Activated naive CD8-positive, alpha-beta T cell (primary cell): Measurements from ENCODE around the gene PDIA5.

ENCODE experiments used
- H3K27ac Mint-ChIP-seq: one replicate; pipeline ENCODE4 v1.8.0; 2021; ENCODE audit warnings: mixed read lengths
- H3K27me3 Mint-ChIP-seq: one replicate; pipeline ENCODE4 v1.8.0; 2021; ENCODE audit warnings: mixed read lengths
- H3K36me3 Mint-ChIP-seq: one replicate; pipeline ENCODE4 v1.8.0; 2021; ENCODE audit warnings: mixed read lengths
- H3K4me1 Mint-ChIP-seq: one replicate; pipeline ENCODE4 v1.8.0; 2021; ENCODE audit warnings: low read depth, mixed read lengths
- H3K4me3 Mint-ChIP-seq: one replicate; pipeline ENCODE4 v1.8.0; 2021; ENCODE audit warnings: mild to moderate bottlenecking, mixed read lengths
- H3K9me3 Mint-ChIP-seq: one replicate; pipeline ENCODE4 v1.8.0; 2021; ENCODE audit warnings: low read depth, mixed read lengths

PDIA5 gene

DNA sequence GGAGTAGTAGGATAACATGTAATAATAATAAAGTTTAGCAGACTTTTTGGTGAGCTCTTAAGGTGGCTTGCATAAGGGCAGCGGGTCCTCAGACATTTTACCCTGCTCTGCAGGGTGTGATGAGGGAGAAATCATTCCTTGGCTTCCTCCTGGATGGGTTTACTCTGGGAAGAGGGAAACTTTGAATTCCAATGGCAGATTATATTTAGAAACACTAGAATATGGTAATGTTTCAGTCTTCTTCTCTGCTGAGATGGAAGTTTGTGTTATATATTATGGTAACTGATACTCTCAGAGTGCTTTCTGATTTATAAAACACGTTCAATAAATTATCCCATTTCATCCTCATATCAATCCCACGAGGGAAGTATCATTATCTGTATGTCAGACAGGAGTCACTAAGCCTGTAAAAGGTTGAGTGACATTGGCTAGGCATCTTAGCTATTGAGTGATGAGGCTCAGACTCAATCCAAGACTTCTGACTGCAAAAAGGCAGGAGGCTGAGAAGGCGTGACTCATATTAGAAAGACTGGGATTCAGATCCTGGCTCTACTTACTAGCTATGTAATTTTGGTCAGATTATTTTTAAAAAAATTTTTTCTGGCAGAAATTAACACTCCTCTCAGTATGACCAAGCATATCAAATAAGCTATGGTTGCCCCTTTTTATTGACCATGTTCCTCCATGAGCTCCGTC, 19.3 kb downstream of the PDIA5 start:
- Mint-ChIP-seq H3K27ac (no peak overlapping the region), H3K36me3 (peaks cover 2% of the 10 kb centered on the region), H3K9me3 (no peaks in the 10 kb centered on the region), H3K4me3 (no peak overlapping the region), H3K27me3 (no peaks in the 10 kb centered on the region), H3K4me1 (peaks cover 56% of the 10 kb centered on the region)

DNA sequence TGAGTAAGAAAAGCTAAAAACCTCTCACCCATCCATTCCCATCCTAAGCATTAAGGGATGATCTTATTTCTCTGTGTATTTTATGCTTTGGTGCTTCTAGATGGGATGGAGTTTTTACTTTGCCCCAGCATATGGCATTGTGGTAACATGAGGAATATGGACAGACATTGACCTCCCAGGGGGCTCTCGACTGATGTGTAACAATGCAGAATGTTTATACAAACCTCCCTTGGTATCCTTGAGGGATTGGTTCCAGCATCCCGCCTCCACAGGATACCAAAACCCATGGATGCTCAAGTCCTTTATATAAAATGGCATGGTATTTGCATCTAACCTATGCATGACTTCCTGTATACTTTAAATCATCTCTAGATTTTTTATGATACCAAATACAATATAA, 21.6 kb downstream of the PDIA5 start:
- H3K9me3 Mint-ChIP-seq, result no peaks in the 10 kb centered on the region
- H3K36me3 Mint-ChIP-seq, result peaks cover 16% of the 10 kb centered on the region
- no peak overlapping the region for H3K27ac Mint-ChIP-seq
- H3K4me1 Mint-ChIP-seq, result peaks cover 47% of the 10 kb centered on the region
- no peak overlapping the region for H3K4me3 Mint-ChIP-seq
- no peaks in the 10 kb centered on the region for H3K27me3 Mint-ChIP-seq

DNA sequence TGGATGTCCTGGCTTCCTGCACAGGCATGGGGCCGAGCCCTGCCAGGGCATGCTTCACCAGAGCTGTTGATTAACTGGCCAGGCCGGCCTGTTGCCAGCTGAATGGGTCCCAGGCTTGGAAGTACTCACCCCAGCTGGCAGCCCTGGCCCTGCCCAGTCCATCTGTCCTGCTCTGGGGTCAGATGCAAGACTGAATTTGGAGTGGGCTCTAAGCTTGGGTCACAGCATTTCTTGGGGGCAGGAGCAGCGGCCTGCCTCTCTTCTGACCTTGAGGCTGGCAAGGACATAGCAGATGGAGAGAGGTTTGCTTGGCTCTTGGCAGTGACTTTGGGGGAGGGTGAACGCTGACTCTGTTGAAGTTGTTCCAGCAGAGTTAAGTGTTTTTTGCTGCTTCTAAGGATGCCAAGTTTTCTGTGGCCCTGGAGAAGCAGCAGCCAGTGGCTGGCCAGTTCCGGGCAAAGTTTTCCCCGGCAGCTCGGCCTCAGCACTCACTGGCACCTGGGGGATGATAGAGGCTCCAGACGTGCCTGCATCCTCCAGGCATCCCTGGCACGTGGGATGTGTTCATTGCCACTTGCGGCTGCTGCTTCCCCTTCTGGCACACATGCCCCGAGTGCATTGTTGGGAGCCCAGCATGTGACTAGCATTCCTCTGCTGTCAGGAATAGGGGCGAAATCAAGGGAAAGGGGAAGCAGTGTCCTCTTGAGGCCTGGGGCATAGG, 22.9 kb downstream of the PDIA5 start:
- Mint-ChIP-seq H3K4me1 (peaks cover 33% of the 10 kb centered on the region), H3K27ac (no peak overlapping the region), H3K27me3 (no peaks in the 10 kb centered on the region), H3K36me3 (peaks cover 20% of the 10 kb centered on the region), H3K9me3 (no peaks in the 10 kb centered on the region), H3K4me3 (no peak overlapping the region)

DNA sequence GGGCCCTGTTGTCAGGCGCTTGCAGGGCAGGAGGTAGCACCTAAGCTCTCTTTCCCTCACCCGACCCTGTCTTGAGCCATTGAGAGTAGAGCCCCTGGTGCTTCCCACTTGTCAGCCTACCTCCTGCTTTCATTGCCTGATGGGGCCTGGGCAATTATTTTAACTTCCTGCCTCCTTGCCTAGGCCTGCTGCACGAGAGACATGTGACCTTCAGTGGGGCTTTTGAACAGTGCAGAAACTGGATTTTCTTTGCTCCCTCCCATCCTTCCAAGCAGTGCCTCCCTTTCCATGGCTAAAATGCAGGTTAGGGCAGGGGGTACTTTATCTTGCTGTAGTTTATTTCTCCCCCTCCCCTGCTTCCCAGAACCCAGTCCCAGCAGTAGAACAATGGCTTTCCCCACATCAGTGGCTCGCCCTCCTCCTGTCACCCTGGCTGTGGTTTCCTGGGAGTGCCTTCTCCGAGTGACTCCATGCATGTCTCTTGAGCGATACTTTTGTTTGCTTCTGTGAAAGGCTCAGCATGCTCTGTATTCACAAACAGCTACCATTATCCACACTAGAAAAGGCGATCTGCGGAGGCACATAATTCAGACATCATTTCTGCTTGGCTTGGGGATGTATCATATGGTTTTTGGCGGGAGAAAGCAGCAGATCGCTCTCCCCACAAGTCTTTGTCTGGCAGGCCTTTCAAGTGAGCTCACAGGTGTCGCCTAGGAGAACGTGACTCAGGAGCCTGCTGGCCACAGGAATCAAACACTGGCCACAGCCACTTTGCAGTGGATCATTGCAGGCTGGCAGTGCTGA, 24.1 kb downstream of the PDIA5 start:
- peaks cover 22% of the 10 kb centered on the region for H3K36me3 Mint-ChIP-seq
- H3K27ac Mint-ChIP-seq, result no peak overlapping the region
- H3K4me3 Mint-ChIP-seq, result no peak overlapping the region
- no peaks in the 10 kb centered on the region for H3K27me3 Mint-ChIP-seq
- H3K4me1 Mint-ChIP-seq, result peaks cover 24% of the 10 kb centered on the region
- H3K9me3 Mint-ChIP-seq, result no peaks in the 10 kb centered on the region

- no peaks in the 10 kb centered on the region for H3K9me3 Mint-ChIP-seq
- H3K27ac Mint-ChIP-seq, result no peak overlapping the region
- peaks cover 23% of the 10 kb centered on the region for H3K36me3 Mint-ChIP-seq
- peaks cover 16% of the 10 kb centered on the region for H3K4me1 Mint-ChIP-seq
- no peak overlapping the region for H3K4me3 Mint-ChIP-seq
- H3K27me3 Mint-ChIP-seq, result no peaks in the 10 kb centered on the region
Measured at GRCh38 chr3:123092243-123092642, 25.4 kb downstream of the PDIA5 start.

DNA sequence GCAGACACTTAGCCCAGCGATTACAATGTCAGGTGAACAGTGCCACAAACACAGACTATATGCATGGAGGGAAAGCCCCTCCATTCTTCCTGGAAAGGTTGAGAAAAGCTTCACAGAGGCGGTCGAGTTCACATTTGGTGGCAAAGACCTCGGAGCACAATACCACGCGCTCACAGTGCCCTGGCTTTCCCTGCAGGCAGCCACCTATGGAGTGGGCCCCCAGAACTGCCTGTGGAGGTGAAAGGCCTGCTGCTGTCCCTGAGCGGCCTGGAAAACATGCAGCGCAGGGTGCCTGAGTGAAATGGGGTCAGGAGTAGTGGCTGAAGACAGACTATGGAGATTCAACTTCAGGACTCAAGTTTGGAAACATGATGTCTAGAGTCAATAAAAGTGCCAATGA, 26.9 kb downstream of the PDIA5 start:
- Mint-ChIP-seq H3K36me3 (peaks cover 23% of the 10 kb centered on the region), H3K27me3 (no peaks in the 10 kb centered on the region), H3K9me3 (no peaks in the 10 kb centered on the region), H3K4me3 (no peak overlapping the region), H3K27ac (no peak overlapping the region), H3K4me1 (peaks cover 16% of the 10 kb centered on the region)

DNA sequence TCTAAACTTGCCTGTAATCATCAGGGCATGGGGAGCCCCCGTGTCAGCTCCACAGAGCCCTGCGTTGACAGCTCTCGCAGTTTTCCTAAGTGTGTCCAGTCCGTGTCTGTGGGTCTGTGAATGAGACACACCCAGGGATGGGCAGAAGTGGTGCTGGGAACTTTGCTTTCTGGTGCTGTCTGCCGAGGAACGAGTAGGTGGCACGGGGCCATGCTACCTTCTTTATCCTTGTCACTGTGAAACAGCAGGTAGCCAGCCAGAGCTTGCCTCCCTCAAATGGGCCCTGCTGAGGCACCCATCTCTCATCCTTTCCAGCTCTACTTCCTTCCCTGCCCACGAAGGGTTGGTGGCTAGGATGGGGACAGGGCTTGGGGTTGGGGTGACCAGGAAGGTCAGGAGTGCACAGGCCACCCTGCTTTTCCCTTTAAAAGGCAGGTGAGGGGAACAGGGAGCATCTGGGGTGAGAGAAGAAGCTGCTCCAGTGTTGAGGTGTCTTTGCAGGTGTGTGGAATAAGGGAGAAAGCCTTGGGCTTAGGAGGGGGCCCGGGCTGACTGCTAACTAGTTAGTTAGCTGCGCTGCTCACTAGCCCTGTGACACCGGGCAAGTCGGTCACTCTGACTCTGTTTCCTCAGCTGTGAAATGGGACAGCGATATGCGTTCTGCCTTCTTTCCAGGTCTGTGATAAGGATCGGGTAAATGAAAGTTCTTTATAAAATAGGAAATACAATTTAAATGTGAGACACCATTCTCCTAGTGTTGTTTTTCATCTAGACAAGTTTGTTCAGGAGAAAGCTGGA, 27.9 kb downstream of the PDIA5 start:
- peaks cover 14% of the 10 kb centered on the region for H3K4me1 Mint-ChIP-seq
- H3K27ac Mint-ChIP-seq, result no peak overlapping the region
- H3K27me3 Mint-ChIP-seq, result no peaks in the 10 kb centered on the region
- peaks cover 28% of the 10 kb centered on the region for H3K36me3 Mint-ChIP-seq
- no peak overlapping the region for H3K4me3 Mint-ChIP-seq
- no peaks in the 10 kb centered on the region for H3K9me3 Mint-ChIP-seq

- H3K27me3 Mint-ChIP-seq, result no peaks in the 10 kb centered on the region
- H3K9me3 Mint-ChIP-seq, result no peaks in the 10 kb centered on the region
- peaks cover 26% of the 10 kb centered on the region for H3K36me3 Mint-ChIP-seq
- no peak overlapping the region for H3K4me3 Mint-ChIP-seq
- peaks cover 2% of the 10 kb centered on the region for H3K4me1 Mint-ChIP-seq
- H3K27ac Mint-ChIP-seq, result no peak overlapping the region
Measured at GRCh38 chr3:123096126-123096525, 29.3 kb downstream of the PDIA5 start.

DNA sequence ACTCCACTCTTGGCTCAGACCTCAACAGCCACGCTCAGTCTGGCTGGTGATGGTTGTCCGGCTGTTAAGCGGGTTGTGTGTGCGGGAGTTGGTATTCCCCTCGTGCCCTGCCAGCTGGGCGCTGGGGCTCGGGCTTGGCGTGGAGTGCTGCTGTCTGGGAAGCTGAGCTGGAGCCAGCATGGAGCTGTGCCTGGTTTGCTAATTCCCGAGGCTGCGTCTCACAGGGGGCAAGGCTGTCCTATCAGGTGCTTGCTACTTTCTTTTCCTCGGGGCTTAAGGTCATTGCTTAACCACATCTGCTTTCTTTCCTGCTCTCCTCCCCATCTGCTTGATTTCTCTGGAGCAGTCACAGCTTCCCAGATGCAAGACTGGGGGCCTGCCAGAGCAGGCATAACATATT, 29.9 kb downstream of the PDIA5 start:
- H3K27me3 Mint-ChIP-seq, result no peaks in the 10 kb centered on the region

DNA sequence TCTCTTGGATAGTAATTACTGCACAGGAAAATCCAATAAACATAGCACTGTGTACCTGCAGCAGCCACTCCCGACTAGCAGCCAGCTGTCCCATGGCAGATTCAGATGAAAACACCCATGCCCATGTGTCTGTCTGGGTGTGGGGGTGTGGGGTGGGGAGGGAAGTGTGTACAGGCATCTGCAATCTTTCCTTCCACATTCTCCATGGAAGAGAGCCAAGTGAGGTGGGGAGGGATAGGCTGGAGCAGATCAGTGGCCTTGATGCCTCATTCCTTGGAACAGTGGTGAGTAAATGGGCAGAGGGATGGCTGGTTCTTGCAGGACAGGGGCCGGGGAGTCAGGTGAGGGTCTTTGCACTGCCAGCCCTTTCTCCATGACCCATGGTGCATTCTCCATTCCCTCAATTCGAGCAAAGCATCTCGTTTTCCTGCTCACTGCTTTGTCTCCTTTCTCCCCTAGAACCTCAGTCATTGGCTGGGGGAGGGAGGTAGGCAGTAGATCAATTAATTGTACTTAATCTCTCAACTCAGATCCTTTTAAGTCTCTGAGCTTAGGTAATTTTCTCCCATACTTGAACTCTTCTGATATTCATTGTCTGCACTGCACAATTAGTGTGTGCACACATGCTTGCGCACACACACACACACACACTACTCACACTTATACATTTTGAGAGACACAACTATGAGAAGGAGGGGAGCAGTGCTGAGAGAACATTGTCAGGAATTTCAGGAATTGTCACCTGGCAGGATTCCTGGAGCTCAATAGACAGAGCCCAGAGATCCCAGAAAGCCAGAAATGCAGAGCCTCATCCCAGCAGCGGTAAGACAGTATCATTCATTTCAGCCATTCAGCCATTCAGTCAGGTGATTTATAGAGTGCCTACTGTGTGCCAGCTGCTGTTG, 31.9 kb downstream of the PDIA5 start:
- no peaks in the 10 kb centered on the region for H3K27me3 Mint-ChIP-seq
- no peaks in the 10 kb centered on the region for H3K9me3 Mint-ChIP-seq
- H3K36me3 Mint-ChIP-seq, result peaks cover 19% of the 10 kb centered on the region
- no peaks in the 10 kb centered on the region for H3K4me1 Mint-ChIP-seq
- H3K27ac Mint-ChIP-seq, result no peak overlapping the region
- H3K4me3 Mint-ChIP-seq, result no peak overlapping the region

More for the DNA sequence above, 29.9 kb downstream of the PDIA5 start:
- no peak overlapping the region for H3K27ac Mint-ChIP-seq
- H3K4me3 Mint-ChIP-seq, result no peak overlapping the region
- peaks cover 24% of the 10 kb centered on the region for H3K36me3 Mint-ChIP-seq
- no peaks in the 10 kb centered on the region for H3K4me1 Mint-ChIP-seq
- no peaks in the 10 kb centered on the region for H3K9me3 Mint-ChIP-seq

DNA sequence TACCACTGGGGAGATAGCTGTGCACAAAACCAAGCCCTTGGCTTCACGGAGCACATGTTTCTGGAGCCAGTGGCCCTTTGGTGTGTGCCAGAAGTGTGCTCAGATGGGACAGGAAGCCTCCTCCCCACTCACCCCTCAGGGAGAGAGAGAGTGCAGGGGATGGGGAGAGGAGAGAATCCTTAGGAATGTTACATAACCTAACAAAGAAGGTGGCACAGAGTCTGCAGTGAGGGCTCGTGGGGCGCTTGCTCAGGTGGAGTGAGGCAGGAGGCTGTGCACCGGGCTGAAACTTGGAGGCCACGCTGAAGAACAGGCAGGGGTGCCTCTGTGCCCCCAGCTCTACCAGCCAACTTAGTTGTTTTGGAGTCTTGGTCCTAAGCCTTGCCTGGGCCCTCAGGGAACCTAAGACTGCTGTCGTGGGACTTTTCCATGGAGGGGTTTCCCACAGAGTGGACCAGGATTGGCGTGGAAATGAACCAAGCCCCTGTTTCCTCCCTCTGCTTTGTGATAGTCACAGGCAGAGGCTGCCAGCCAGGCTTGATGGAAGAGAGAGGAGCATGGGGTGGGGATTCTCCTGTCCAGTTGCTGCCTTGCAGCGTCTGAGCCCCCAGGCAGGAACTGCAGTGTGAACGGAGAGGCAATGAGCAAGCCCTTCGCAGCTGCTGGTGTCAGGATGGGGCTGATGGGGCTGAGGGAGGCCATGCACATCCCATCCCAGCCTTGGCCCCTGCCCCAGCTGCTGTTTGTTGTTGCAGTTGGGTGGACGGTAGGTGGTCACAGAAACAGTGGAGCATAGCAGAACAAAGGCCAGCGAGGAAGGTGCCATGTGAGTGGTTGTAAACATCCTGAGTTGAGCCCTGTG, 32.7 kb downstream of the PDIA5 start:
- Mint-ChIP-seq H3K9me3 (no peaks in the 10 kb centered on the region), H3K4me3 (no peak overlapping the region), H3K4me1 (no peaks in the 10 kb centered on the region), H3K36me3 (peaks cover 16% of the 10 kb centered on the region), H3K27me3 (no peaks in the 10 kb centered on the region), H3K27ac (no peak overlapping the region)

GRCh38 chr3:123100193-123100776, 33.5 kb downstream of the PDIA5 start:
- H3K4me1 Mint-ChIP-seq, result no peaks in the 10 kb centered on the region
- no peak overlapping the region for H3K4me3 Mint-ChIP-seq
- no peaks in the 10 kb centered on the region for H3K27me3 Mint-ChIP-seq
- no peak overlapping the region for H3K27ac Mint-ChIP-seq
- peaks cover 16% of the 10 kb centered on the region for H3K36me3 Mint-ChIP-seq
- H3K9me3 Mint-ChIP-seq, result no peaks in the 10 kb centered on the region

DNA sequence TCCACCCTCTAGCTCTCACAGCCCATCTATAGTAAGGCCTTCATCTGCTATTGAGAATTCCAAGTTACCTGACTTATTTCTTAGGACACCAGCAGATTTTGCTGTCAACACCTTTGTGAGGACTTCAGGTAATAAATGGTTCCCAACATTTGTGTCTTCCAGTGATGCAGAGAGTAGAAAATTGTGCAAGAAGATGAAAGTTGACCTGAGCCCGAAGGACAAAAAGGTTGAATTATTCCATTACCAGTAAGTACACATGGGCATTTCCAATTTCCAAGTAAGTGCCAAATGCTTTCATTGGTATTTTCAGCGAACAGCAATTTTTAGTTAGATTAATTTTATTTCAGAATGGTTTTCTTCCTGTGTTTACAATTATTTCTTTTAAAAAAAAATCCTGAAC, 35.4 kb downstream of the PDIA5 start:
- peaks cover 25% of the 10 kb centered on the region for H3K36me3 Mint-ChIP-seq
- no peak overlapping the region for H3K27ac Mint-ChIP-seq
- no peaks in the 10 kb centered on the region for H3K9me3 Mint-ChIP-seq
- H3K4me1 Mint-ChIP-seq, result no peaks in the 10 kb centered on the region
- no peak overlapping the region for H3K4me3 Mint-ChIP-seq
- no peaks in the 10 kb centered on the region for H3K27me3 Mint-ChIP-seq
